Measurements from ENCODE around the gene PDE11A. TPM values are rescaled to one million over a fixed set of nuclear protein-coding genes. Genes with fewer than 3 reads are reported as not detected.

The PDE11A gene
- total and polyA plus RNA-seq, 4 donors, result 0.03 to 1.2 (median 0.58) TPM

DNA sequence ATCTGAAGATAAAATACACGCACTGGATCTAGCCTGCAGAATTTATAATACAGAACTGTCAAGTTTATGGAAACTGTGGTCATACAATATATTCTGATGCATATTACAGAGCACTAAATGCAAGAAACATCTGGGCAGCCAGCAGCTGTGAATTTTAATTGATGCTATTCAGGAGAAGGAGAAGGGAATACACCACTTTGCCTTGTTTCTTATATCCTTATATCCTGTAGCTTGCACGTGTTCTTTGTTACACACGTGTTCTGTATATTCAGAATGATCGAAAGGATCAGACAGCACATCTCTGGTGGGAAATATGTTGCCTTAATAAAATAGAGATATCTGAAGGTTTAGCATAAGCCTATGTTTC lies 344.2 kb downstream of the PDE11A start:
- intact Hi-C loops (cut with DNase I), result loop anchor here (5.0 to 10.0 kb wide), 2 partner anchors 394 to 396 kb away; no protein-coding TSS in a partner anchor
- peaks cover 2 to 5% of the 10 kb centered on the region in 2 donors for H3K27me3 ChIP-seq (ENCODE audit: control insufficient read depth in 1 of 2, insufficient read depth in 2 of 2, low read length in 1 of 2)
- no peak overlapping the region for H3K4me3 ChIP-seq (ENCODE audit: low read length in 2 of 2)
- H3K9me3 ChIP-seq (ENCODE audit: control insufficient read depth, low read length), result no peaks in the 10 kb centered on the region
- no peak overlapping the region for H3K27ac ChIP-seq (ENCODE audit: low read depth in 1 of 2, low read length in 2 of 2)
- DNase-seq (no peak), ATAC-seq (ENCODE audit: low FRiP score) (no peak)
- no peaks in the 10 kb centered on the region for H3K4me1 ChIP-seq (ENCODE audit: control insufficient read depth in 1 of 2, insufficient read depth in 2 of 2, low read length in 2 of 2)
- no peaks in the 10 kb centered on the region for H3K36me3 ChIP-seq (ENCODE audit: control insufficient read depth in 1 of 2, insufficient read depth in 2 of 2, low read length in 1 of 2)
- 41 to 51% methylated on average over 4 of the region's 4 CpGs for WGBS, 2 donors

DNA sequence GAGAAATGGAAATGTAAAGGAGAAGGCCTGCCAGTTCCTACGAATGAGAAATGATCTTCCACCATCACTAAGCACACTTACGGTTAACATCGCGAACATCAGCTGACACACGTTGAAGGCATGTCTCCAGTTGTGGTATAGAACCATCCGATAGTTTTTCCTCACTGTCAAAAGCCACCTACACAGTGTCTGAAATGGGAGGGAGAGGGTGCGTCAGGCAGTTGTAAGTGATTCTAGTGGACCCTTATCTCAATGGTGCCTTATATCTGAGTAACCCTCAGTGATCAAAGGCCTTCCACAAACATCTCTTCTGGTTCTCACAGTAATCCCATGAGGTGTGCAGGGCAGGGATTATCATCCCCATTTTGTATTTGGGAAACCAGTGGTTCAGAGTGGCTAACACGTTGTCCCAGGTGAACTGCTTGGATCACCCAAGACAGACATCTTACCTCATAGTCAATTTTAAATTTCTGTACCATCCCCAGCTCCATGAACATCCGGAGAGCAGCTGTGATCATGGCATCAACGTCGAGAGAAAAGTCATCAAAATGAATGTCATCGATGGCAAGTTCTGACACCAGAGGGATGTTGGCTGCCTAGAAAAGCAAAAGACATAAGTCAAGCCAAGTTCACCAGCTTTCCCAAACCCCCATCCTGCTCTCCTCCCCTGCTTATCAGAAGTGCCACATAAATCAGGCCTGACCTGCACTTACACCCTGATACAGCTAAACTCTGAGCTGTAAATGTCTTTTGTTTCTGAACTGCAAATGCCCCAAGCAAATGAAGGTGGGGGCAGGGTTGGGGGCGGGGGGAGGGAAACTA lies 344.8 kb downstream of the PDE11A start:
- peaks cover 2 to 5% of the 10 kb centered on the region in 2 donors for H3K27me3 ChIP-seq (ENCODE audit: control insufficient read depth in 1 of 2, insufficient read depth in 2 of 2, low read length in 1 of 2)
- H3K27ac ChIP-seq (ENCODE audit: low read depth in 1 of 2, low read length in 2 of 2), result no peak overlapping the region
- H3K4me3 ChIP-seq (ENCODE audit: low read length in 2 of 2), result no peak overlapping the region
- no peaks in the 10 kb centered on the region for H3K9me3 ChIP-seq (ENCODE audit: control insufficient read depth, low read length)
- no peak for DNase-seq
- no peak for ATAC-seq (ENCODE audit: low FRiP score)
- intact Hi-C loops (cut with DNase I), result loop anchor here (5.0 to 10.0 kb wide), 2 partner anchors 393 to 395 kb away; no protein-coding TSS in a partner anchor
- H3K4me1 ChIP-seq (ENCODE audit: control insufficient read depth in 1 of 2, insufficient read depth in 2 of 2, low read length in 2 of 2), result no peaks in the 10 kb centered on the region
- H3K36me3 ChIP-seq (ENCODE audit: control insufficient read depth in 1 of 2, insufficient read depth in 2 of 2, low read length in 1 of 2), result no peaks in the 10 kb centered on the region
- 29 to 48% methylated on average over 13 of the region's 13 CpGs for WGBS, 2 donors

DNA sequence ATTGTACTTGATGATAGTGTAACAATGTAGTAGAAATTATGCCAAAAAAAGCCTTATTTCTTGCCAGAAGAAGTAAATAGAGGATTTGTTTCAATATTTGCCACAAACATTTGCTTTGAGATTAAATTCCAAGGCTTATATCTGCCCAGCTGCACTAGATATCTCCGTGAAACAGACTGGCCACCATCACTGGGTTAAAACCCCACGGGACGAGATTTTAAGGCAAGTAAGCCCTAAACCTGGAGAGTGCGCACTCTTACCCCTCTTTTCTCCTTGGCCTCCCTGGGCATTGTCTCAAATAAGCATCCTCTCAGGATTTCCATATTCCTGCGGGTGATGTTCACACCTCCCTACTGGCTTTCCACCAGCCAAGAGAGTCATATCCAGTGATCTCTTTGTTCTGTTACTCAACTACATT lies 345.6 kb downstream of the PDE11A start:
- Histone ChIP-seq H3K4me3 (ENCODE audit: low read length in 2 of 2) (no peak overlapping the region), H3K4me1 (ENCODE audit: control insufficient read depth in 1 of 2, insufficient read depth in 2 of 2, low read length in 2 of 2) (no peaks in the 10 kb centered on the region), H3K27me3 (ENCODE audit: control insufficient read depth in 1 of 2, insufficient read depth in 2 of 2, low read length in 1 of 2) (peaks cover 2 to 5% of the 10 kb centered on the region in 2 donors), H3K27ac (ENCODE audit: low read depth in 1 of 2, low read length in 2 of 2) (no peak overlapping the region), H3K9me3 (ENCODE audit: control insufficient read depth, low read length) (no peaks in the 10 kb centered on the region), H3K36me3 (ENCODE audit: control insufficient read depth in 1 of 2, insufficient read depth in 2 of 2, low read length in 1 of 2) (no peaks in the 10 kb centered on the region)
- ATAC-seq (ENCODE audit: low FRiP score) (peak; percentile 54), DNase-seq (no peak)
- 8 to 14% methylated on average over 5 of the region's 5 CpGs for WGBS, 2 donors
- intact Hi-C loops (cut with DNase I), result loop anchor here (5.0 to 10.0 kb wide), 2 partner anchors 392 to 395 kb away; no protein-coding TSS in a partner anchor

DNA sequence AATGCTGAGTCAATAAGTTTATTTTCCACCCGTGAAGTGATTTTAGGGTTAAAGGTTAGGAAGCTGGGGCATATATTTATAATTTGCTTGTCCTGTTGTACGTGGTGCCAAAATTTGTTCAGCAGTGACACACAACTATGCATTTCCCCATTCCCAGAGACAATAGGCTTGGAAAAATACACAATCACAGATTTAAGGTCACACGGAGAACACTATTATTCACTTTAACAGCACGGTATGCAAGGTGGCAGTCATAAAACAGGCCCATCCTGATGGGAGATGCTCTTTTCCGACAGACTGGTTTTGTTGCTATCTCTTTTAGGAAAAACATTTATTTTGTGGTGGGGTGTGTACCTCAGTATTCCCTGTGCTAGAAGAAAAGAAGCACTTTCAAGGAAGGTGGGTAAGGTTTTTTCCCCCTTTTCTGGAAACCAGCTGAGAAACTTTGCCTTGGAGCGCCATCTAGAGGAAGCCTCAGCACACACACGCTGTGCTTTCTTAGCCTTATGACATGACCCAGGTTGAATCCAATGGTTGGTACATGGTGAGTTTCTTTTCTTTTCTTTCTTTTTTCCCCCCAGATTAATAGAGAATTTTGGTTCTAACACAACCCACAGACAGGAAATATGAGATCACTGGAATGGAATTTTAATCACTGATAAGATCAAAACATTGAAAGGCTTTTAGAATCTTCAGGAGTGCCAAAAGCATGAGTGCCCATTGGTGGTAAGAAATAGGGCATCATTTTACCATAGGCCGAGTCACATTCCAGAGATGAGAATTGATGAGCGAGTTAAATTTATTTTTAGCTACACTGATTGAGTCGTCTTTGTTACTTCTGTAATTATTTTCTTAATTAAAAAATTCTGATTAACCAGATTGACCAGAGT lies 347.9 kb downstream of the PDE11A start:
- intact Hi-C loops (cut with DNase I), result loop anchor here (5.0 to 10.0 kb wide), 2 partner anchors 390 to 392 kb away; no protein-coding TSS in a partner anchor
- Histone ChIP-seq H3K4me1 (ENCODE audit: control insufficient read depth in 1 of 2, insufficient read depth in 2 of 2, low read length in 2 of 2) (no peaks in the 10 kb centered on the region), H3K9me3 (ENCODE audit: control insufficient read depth, low read length) (no peaks in the 10 kb centered on the region), H3K27ac (ENCODE audit: low read depth in 1 of 2, low read length in 2 of 2) (no peak overlapping the region), H3K27me3 (ENCODE audit: control insufficient read depth in 1 of 2, insufficient read depth in 2 of 2, low read length in 1 of 2) (peaks cover 2 to 5% of the 10 kb centered on the region in 2 donors), H3K4me3 (ENCODE audit: low read length in 2 of 2) (no peak overlapping the region), H3K36me3 (ENCODE audit: control insufficient read depth in 1 of 2, insufficient read depth in 2 of 2, low read length in 1 of 2) (no peaks in the 10 kb centered on the region)
- 29 to 34% methylated on average over 10 of the region's 10 CpGs for WGBS, 2 donors
- ATAC-seq (ENCODE audit: low FRiP score) (peak; percentile 67), DNase-seq (peak in 1 of 2 donors; percentile 55)

DNA sequence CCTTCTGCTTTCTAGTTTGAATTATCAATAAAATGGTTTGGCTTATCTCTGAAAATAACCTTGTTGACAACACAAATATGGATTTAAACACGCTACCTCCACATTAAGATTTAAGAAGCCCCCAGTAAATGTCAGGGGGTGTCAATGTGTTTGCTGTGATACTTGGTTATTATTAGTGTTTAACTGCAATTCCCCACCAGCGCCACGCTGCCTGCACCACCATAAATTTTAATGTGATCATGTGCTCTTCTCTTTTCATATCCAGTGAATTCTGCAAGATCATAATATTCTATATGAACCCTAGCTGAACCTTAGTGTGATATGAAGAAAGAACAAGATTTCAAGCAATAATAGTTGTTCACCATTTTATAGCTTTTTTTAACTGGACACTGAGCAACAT lies 349.3 kb downstream of the PDE11A start:
- no peak for DNase-seq
- Histone ChIP-seq H3K27ac (ENCODE audit: low read depth in 1 of 2, low read length in 2 of 2) (no peak overlapping the region), H3K9me3 (ENCODE audit: control insufficient read depth, low read length) (no peaks in the 10 kb centered on the region), H3K36me3 (ENCODE audit: control insufficient read depth in 1 of 2, insufficient read depth in 2 of 2, low read length in 1 of 2) (no peaks in the 10 kb centered on the region), H3K4me3 (ENCODE audit: low read length in 2 of 2) (no peak overlapping the region), H3K27me3 (ENCODE audit: control insufficient read depth in 1 of 2, insufficient read depth in 2 of 2, low read length in 1 of 2) (peaks cover 2 to 5% of the 10 kb centered on the region in 2 donors), H3K4me1 (ENCODE audit: control insufficient read depth in 1 of 2, insufficient read depth in 2 of 2, low read length in 2 of 2) (no peaks in the 10 kb centered on the region)
- no peak for ATAC-seq (ENCODE audit: low FRiP score)
- intact Hi-C loops (cut with DNase I), result loop anchor here in 1 of 2 donors (10.0 kb wide), 1 partner anchor 388 kb away; no protein-coding TSS in a partner anchor
- WGBS, 2 donors, result 92 to 94% methylated on average over 3 of the region's 3 CpGs

DNA sequence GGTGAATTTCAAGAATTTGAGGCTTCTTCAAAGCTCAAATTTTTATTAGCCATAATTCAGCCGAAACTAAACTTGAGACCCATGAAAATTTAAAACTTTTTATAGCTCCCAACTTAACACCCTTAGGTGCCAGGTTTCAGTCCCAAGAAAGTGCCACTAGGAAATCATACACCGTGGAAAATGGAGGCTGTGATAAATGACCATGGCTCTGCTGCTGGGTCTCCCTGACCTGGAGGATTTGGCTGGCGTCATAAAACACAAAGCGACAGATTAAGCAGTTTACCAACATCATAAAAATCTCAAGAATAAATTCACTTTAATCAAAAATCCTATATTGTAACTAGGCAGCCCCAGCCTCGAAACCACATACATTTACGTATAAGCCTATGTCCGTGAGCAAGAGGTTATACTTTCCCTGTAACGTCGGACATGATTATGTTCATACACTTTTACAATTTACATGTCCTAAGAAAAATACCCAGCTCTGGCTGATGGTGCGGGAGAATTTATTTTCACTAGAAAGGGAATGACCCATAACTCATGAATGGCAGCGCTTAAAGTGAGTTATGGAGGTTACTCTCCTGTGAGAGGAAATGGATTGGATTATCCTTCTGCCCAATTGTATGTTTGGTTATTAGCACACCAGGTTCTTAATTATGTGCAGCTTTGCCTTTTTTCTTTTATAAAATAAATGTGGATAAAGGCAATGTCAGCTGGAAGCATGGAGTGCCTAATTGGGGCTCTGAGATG lies 350.6 kb downstream of the PDE11A start:
- DNase-seq (no peak), ATAC-seq (ENCODE audit: low FRiP score) (no peak)
- H3K27ac ChIP-seq (ENCODE audit: low read depth in 1 of 2, low read length in 2 of 2), result no peak overlapping the region
- H3K27me3 ChIP-seq (ENCODE audit: control insufficient read depth in 1 of 2, insufficient read depth in 2 of 2, low read length in 1 of 2), result peaks cover 0 to 1% of the 10 kb centered on the region in 2 donors
- intact Hi-C loops (cut with DNase I), result loop anchor here in 1 of 2 donors (10.0 kb wide), 1 partner anchor 387 kb away; no protein-coding TSS in a partner anchor
- H3K4me1 ChIP-seq (ENCODE audit: control insufficient read depth in 1 of 2, insufficient read depth in 2 of 2, low read length in 2 of 2), result no peaks in the 10 kb centered on the region
- H3K9me3 ChIP-seq (ENCODE audit: control insufficient read depth, low read length), result no peaks in the 10 kb centered on the region
- 68 to 74% methylated on average over 11 of the region's 11 CpGs for WGBS, 2 donors
- H3K4me3 ChIP-seq (ENCODE audit: low read length in 2 of 2), result no peak overlapping the region
- no peaks in the 10 kb centered on the region for H3K36me3 ChIP-seq (ENCODE audit: control insufficient read depth in 1 of 2, insufficient read depth in 2 of 2, low read length in 1 of 2)

DNA sequence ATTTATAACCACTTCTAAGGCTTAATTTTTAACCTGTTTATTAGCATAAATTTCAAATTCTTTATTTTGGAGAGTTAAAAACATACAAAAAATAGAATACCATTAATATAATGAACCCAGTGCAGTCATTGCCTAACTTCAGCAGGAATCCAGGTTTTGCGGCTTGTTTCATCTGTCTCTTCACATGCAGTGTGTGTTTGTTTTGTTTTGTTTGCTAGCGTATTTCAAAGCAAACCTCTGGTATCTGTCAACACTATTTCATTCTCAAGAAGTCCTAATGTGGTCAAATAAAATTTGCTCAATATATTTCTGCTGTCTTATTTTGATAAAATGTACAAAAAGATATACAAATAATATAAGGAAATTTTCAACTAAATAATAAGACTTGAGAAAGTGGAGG lies 351.5 kb downstream of the PDE11A start:
- Histone ChIP-seq H3K27ac (ENCODE audit: low read depth in 1 of 2, low read length in 2 of 2) (no peak overlapping the region), H3K4me1 (ENCODE audit: control insufficient read depth in 1 of 2, insufficient read depth in 2 of 2, low read length in 2 of 2) (no peaks in the 10 kb centered on the region), H3K9me3 (ENCODE audit: control insufficient read depth, low read length) (no peaks in the 10 kb centered on the region), H3K27me3 (ENCODE audit: control insufficient read depth in 1 of 2, insufficient read depth in 2 of 2, low read length in 1 of 2) (peaks cover 0 to 1% of the 10 kb centered on the region in 2 donors), H3K36me3 (ENCODE audit: control insufficient read depth in 1 of 2, insufficient read depth in 2 of 2, low read length in 1 of 2) (no peaks in the 10 kb centered on the region), H3K4me3 (ENCODE audit: low read length in 2 of 2) (no peak overlapping the region)
- 92 to 94% methylated on average over 2 of the region's 2 CpGs for WGBS, 2 donors
- no peak for DNase-seq
- intact Hi-C loops (cut with DNase I), result loop anchor here in 1 of 2 donors (10.0 kb wide), 1 partner anchor 386 kb away; no protein-coding TSS in a partner anchor
- ATAC-seq (ENCODE audit: low FRiP score), result no peak
